ENCODE results near the gene MICAL3.

DNA sequence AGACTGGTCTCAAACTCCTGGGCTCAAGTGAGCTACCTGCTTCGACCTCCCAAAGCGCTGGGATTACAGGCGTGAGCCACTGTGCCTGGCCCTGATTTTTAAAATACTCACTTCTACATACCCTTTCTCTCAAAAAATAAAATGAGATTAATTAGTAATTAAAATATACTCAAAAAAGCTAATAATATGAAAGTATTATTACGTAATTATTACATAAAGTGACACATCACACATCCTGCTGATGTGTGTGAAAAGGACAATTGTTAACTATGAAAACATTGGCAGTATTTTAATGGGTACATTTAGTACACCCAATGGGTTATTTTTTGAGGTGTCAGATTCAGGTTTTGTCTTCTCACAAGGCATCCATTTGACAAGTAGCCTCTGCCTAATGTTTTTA lies 21.4 kb upstream of the MICAL3 start:
- TF ChIP-seq, protein P1, sequence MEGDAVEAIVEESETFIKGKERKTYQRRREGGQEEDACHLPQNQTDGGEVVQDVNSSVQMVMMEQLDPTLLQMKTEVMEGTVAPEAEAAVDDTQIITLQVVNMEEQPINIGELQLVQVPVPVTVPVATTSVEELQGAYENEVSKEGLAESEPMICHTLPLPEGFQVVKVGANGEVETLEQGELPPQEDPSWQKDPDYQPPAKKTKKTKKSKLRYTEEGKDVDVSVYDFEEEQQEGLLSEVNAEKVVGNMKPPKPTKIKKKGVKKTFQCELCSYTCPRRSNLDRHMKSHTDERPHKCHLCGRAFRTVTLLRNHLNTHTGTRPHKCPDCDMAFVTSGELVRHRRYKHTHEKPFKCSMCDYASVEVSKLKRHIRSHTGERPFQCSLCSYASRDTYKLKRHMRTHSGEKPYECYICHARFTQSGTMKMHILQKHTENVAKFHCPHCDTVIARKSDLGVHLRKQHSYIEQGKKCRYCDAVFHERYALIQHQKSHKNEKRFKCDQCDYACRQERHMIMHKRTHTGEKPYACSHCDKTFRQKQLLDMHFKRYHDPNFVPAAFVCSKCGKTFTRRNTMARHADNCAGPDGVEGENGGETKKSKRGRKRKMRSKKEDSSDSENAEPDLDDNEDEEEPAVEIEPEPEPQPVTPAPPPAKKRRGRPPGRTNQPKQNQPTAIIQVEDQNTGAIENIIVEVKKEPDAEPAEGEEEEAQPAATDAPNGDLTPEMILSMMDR (IDR thresholded peaks at IDR 0.05) = no peak
- TF ChIP-seq ZFX (IDR thresholded peaks at IDR 0.05; ENCODE audit: borderline replicate concordance) = no peak
